Liver (tissue), 9 donors: ENCODE data around the gene SHLD1. TPM values are rescaled to one million over a fixed set of nuclear protein-coding genes. Genes with fewer than 3 reads are reported as not detected.

Experiments used
- DNase-seq: peaks from one replicate; pipeline ENCODE4 v3.0.0-alpha.2; 2017; ENCODE audit warnings: low spot score
- H3K27ac ChIP-seq, 2 donors: one replicate each; pipeline ENCODE4 v1.7.0; 2013; ENCODE audit warnings: inconsistent platforms in 2 of 2, low read length in 2 of 2, control low read depth in 1 of 2, low read depth in 1 of 2, mild to moderate bottlenecking in 1 of 2
- H3K27me3 ChIP-seq, 4 donors: one replicate each; pipeline versions ENCODE4 v1.6.1 to v1.7.0; 2013; ENCODE audit warnings: low read length in 3 of 4, inconsistent platforms in 1 of 4, mild to moderate bottlenecking in 1 of 4, moderate library complexity in 1 of 4; ENCODE audit not compliant: control insufficient read depth in 4 of 4, insufficient read depth in 4 of 4
- H3K36me3 ChIP-seq, 4 donors: one replicate each; pipeline versions ENCODE4 v1.6.1 to v1.7.0; 2013; ENCODE audit warnings: low read length in 3 of 4, mild to moderate bottlenecking in 3 of 4, low read depth in 1 of 4, moderate library complexity in 1 of 4; ENCODE audit not compliant: control insufficient read depth in 4 of 4, insufficient read depth in 3 of 4
- H3K4me1 ChIP-seq, 4 donors: one replicate each; pipeline versions ENCODE4 v1.6.1 to v1.7.0; 2013; ENCODE audit warnings: low read length in 3 of 4, mild to moderate bottlenecking in 3 of 4, moderate library complexity in 1 of 4; ENCODE audit not compliant: control insufficient read depth in 4 of 4, insufficient read depth in 4 of 4
- H3K4me3 ChIP-seq, 3 donors: one replicate each; pipeline versions ENCODE4 v1.6.1 to v1.7.0; 2013; ENCODE audit warnings: low read length in 3 of 3, control low read depth in 1 of 3, low read depth in 1 of 3, mild to moderate bottlenecking in 1 of 3
- H3K9ac ChIP-seq, 2 donors: one replicate each; pipeline ENCODE4 v1.7.0; 2013; ENCODE audit warnings: low read length in 2 of 2, mild to moderate bottlenecking in 2 of 2, moderate library complexity in 2 of 2, control low read depth in 1 of 2, low read depth in 1 of 2
- H3K9me3 ChIP-seq, 4 donors: one replicate each; pipeline versions ENCODE4 v1.6.1 to v1.7.0; 2013; ENCODE audit warnings: low read length in 3 of 4; ENCODE audit not compliant: control insufficient read depth in 4 of 4
- ATF3 ChIP-seq: IDR thresholded peaks from 2 replicates; pipeline ENCODE4 v1.6.1; 2016; ENCODE audit warnings: antibody characterized with exemption
- CTCF ChIP-seq: fragments of 150-350 bp; IDR thresholded peaks from 2 replicates; pipeline ENCODE4 v1.5.1; 2017; ENCODE audit warnings: improper control_type of control experiment, low read depth, low read length; ENCODE audit not compliant: missing input control
- EGR1 ChIP-seq, 2 donors: IDR thresholded peaks; 2 replicates each; pipeline ENCODE4 v1.6.1; 2016 to 2018; ENCODE audit warnings: antibody characterized with exemption in 2 of 2, low read depth in 2 of 2
- FOXA1 ChIP-seq: IDR thresholded peaks from 2 replicates; pipeline ENCODE4 v1.6.1; 2016; ENCODE audit warnings: antibody characterized with exemption
- FOXA2 ChIP-seq: IDR thresholded peaks from 2 replicates; pipeline ENCODE4 v1.6.1; 2016; ENCODE audit warnings: antibody characterized with exemption
- GABPA ChIP-seq, 2 donors: IDR thresholded peaks in 1 of 2; conservative IDR thresholded peaks in 1 of 2; 2 replicates each; pipeline ENCODE4 v1.6.1; 2016; ENCODE audit warnings: antibody characterized with exemption in 2 of 2, mild to moderate bottlenecking in 1 of 2, moderate library complexity in 1 of 2
- HNF4A ChIP-seq, 2 donors: conservative IDR thresholded peaks; 2 replicates each; pipeline ENCODE4 v1.6.1; 2016; ENCODE audit warnings: antibody characterized with exemption in 2 of 2, mild to moderate bottlenecking in 2 of 2
- HNF4G ChIP-seq: IDR thresholded peaks from 2 replicates; pipeline ENCODE4 v1.6.1; 2016; ENCODE audit warnings: antibody characterized with exemption
- MAX ChIP-seq: IDR thresholded peaks from 2 replicates; pipeline ENCODE4 v1.6.1; 2016; ENCODE audit warnings: antibody characterized with exemption
- NR2F2 ChIP-seq: IDR thresholded peaks from 2 replicates; pipeline ENCODE4 v1.6.1; 2016; ENCODE audit warnings: antibody characterized with exemption
- RAD21 ChIP-seq, 2 donors: IDR thresholded peaks; 2 replicates each; pipeline ENCODE4 v1.6.1; 2016; ENCODE audit warnings: antibody characterized with exemption in 2 of 2, mild to moderate bottlenecking in 2 of 2
- REST ChIP-seq: IDR thresholded peaks from 2 replicates; pipeline ENCODE4 v1.6.1; 2016; ENCODE audit warnings: antibody characterized with exemption, mild to moderate bottlenecking
- RXRA ChIP-seq, 2 donors: IDR thresholded peaks; 2 replicates each; pipeline ENCODE4 v1.6.1; 2017 to 2018; ENCODE audit warnings: antibody characterized with exemption in 2 of 2, mild to moderate bottlenecking in 1 of 2
- TAF1 ChIP-seq: conservative IDR thresholded peaks from 2 replicates; pipeline ENCODE4 v1.6.1; 2016; ENCODE audit warnings: antibody characterized with exemption, mild to moderate bottlenecking
- YY1 ChIP-seq: IDR thresholded peaks from 2 replicates; pipeline ENCODE4 v1.6.1; 2016; ENCODE audit warnings: antibody characterized with exemption, mild to moderate bottlenecking
- WGBS: extraction: QIAGEN DNeasy Blood & Tissue Kit; methylation state at CpG from one replicate; pipeline ENCODE4 v1.1.7; 2013; 5-methylcytosine and 5-hydroxymethylcytosine counted together
- polyA plus RNA-seq, 2 donors: library from polyadenylated mRNA; stranded (reverse) in 1 of 2; unstranded in 1 of 2; fragments of 200-250 nt in 1 of 2; fragments of >200 nt in 1 of 2; fragmentation: Nextera tagmentation in 1 of 2; extraction: Ambion mirVana in 1 of 2; gene quantifications; one replicate each; pipeline versions ENCODE4 v1.2.1 to v1.2.3, GENCODE V29; 2013 to 2015
- total RNA-seq, 2 donors: library from RNA; depleted of rRNA; stranded (reverse); fragments of >200 nt; gene quantifications; one replicate each; pipeline ENCODE4 v1.2.3, GENCODE V29; 2014
- TF ChIP-seq, protein P1 (sequence below): IDR thresholded peaks from 2 replicates; pipeline ENCODE4 v1.6.1; 2016; ENCODE audit warnings: antibody characterized with exemption
- donor health status: healthy.
- donor health status: healthy.
- donor health status: healthy.
- donor health status: healthy.
- donor health status: healthy.

SHLD1 gene
- total and polyA plus RNA-seq, 4 donors: 0.92 to 5.0 (median 2.0) TPM

DNA sequence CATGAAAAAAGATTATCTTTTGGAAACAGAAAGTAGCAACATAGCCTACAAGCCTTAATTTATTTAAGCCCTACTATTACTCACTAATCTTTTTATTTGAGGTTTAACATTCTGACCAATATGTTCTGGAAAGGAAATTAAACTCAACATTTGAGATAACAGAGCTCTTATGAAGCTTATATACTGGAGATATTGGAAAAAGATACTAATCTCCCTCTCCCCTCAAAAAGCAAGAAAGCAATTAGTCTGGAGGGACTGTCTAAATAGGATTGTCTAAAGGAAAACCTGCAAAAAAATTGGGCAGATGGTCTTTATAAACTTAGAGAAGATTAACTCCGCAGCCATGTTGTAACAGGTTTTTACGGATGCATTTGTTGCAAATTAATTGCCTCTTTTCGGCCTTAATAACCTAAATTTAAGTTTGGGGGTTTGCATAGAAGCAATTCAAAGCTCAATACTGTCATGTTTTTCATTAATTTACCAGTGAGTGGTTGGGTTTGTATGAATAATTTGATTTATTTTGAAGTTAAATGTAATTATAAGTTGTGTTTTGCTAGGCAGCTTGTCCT, 79.1 kb downstream of the SHLD1 start:
- H3K4me1 ChIP-seq: no peaks in the 10 kb centered on the region
- WGBS: 80% methylated on average over 3 of the region's 3 CpGs
- H3K4me3 ChIP-seq: no peak overlapping the region
- H3K9me3 ChIP-seq: no peaks in the 10 kb centered on the region
- H3K27me3 ChIP-seq: no peaks in the 10 kb centered on the region
- no peak overlapping the region for H3K9ac ChIP-seq
- no peaks in the 10 kb centered on the region for H3K36me3 ChIP-seq
- no peak for DNase-seq
- no peak overlapping the region for H3K27ac ChIP-seq
- TF ChIP-seq GABPA (IDR thresholded peaks at IDR 0.05 in 1 of 2, conservative IDR thresholded peaks at IDR 0.05 in 1 of 2) (no peak), HNF4G (no peak), FOXA2 (no peak), TAF1 (no peak), FOXA1 (no peak), HNF4A (conservative IDR thresholded peaks at IDR 0.05) (no peak), RAD21 (IDR thresholded peaks at IDR 0.05) (no peak), REST (no peak), YY1 (no peak), RXRA (IDR thresholded peaks at IDR 0.05) (no peak)

- Histone ChIP-seq H3K9ac (no peak overlapping the region), H3K9me3 (no peaks in the 10 kb centered on the region), H3K36me3 (no peaks in the 10 kb centered on the region), H3K27me3 (no peaks in the 10 kb centered on the region), H3K4me1 (no peaks in the 10 kb centered on the region), H3K4me3 (no peak overlapping the region), H3K27ac (no peak overlapping the region)
- TF ChIP-seq HNF4G (no peak), TAF1 (no peak), CTCF (no peak), MAX (no peak), ATF3 (no peak), REST (no peak), FOXA1 (no peak), NR2F2 (no peak), RAD21 (IDR thresholded peaks at IDR 0.05) (no peak), RXRA (IDR thresholded peaks at IDR 0.05) (no peak), EGR1 (IDR thresholded peaks at IDR 0.05; ENCODE audit: low read depth in 2 of 2) (no peak)
- TF ChIP-seq, protein P1, sequence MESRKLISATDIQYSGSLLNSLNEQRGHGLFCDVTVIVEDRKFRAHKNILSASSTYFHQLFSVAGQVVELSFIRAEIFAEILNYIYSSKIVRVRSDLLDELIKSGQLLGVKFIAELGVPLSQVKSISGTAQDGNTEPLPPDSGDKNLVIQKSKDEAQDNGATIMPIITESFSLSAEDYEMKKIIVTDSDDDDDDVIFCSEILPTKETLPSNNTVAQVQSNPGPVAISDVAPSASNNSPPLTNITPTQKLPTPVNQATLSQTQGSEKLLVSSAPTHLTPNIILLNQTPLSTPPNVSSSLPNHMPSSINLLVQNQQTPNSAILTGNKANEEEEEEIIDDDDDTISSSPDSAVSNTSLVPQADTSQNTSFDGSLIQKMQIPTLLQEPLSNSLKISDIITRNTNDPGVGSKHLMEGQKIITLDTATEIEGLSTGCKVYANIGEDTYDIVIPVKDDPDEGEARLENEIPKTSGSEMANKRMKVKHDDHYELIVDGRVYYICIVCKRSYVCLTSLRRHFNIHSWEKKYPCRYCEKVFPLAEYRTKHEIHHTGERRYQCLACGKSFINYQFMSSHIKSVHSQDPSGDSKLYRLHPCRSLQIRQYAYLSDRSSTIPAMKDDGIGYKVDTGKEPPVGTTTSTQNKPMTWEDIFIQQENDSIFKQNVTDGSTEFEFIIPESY: no peak
- 97% methylated on average over 12 of the region's 12 CpGs for WGBS
- DNase-seq: no peak
Measured at GRCh38 chr20:5831539-5832237, 81.5 kb downstream of the SHLD1 start.
